ENCODE data around the gene TMEM72.

TMEM72 gene

DNA sequence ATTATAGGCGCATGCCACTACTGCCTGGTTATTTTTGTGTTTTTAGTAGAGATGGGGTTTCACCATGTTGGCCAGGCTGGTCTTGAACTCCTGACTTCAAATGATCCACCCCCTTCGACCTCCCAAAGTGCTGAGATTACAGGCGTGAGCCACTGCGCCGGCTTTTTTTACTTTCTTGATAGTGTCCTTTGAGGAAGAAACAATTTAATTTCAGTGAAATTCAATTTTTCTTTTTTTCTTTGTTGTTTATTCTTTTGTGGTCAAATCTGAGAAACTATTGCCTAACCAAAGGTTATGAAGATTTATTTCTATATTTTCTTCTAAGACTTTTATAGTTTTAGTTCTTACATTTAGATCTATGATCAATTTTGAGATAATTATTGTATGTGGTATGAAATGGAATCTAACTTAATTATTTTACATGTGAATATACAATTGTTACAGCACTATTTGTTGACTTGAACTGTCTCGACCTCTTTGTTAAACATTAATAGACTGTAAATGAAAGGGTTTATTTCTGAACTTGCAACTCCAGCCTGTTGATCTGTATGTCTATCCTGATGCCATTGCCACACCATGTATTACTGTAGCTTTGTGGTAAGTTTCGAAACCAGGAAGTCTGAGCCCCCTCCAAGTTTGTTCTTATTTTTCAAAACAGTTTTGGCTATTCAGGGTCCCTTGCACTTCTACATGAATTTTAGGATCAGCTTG is 28.7 kb downstream of the TMEM72 start:
- in situ Hi-C loops (cut with HindIII; ENCODE audit: low sequenced_read_pairs): no loop called here
- DNase-seq (ENCODE audit: low read depth): no peak
- TF ChIP-seq, protein P1, sequence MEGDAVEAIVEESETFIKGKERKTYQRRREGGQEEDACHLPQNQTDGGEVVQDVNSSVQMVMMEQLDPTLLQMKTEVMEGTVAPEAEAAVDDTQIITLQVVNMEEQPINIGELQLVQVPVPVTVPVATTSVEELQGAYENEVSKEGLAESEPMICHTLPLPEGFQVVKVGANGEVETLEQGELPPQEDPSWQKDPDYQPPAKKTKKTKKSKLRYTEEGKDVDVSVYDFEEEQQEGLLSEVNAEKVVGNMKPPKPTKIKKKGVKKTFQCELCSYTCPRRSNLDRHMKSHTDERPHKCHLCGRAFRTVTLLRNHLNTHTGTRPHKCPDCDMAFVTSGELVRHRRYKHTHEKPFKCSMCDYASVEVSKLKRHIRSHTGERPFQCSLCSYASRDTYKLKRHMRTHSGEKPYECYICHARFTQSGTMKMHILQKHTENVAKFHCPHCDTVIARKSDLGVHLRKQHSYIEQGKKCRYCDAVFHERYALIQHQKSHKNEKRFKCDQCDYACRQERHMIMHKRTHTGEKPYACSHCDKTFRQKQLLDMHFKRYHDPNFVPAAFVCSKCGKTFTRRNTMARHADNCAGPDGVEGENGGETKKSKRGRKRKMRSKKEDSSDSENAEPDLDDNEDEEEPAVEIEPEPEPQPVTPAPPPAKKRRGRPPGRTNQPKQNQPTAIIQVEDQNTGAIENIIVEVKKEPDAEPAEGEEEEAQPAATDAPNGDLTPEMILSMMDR (IDR thresholded peaks at IDR 0.05; ENCODE audit: low read depth, low read length, missing control alignments): no peak
- no peak overlapping the region for H3K4me3 ChIP-seq (ENCODE audit: low read depth, low read length)

DNA sequence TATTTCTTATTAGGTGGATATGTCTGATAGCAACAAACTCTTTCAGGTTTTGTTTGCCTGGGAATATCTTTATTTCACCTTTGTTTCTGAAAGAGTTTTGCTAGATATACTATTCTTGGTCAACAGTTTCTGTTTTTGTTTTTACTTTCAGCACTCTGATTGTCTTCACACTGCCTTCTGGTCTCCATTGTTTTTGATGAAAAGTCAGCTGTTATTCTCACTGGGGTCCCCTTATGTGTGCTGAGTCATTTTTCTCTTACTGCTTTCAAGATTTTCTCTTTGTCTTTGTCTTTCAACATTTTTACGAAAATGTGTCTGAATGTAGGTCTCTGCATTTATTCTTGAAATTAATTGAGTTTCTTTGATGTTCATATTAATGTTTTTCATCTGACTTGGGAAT is 33.2 kb downstream of the TMEM72 start:
- H3K4me3 ChIP-seq (ENCODE audit: low read depth, low read length): no peak overlapping the region
- no peak for DNase-seq (ENCODE audit: low read depth)
- in situ Hi-C loops (cut with HindIII; ENCODE audit: low sequenced_read_pairs): no loop called here
- TF ChIP-seq, protein P1 (IDR thresholded peaks at IDR 0.05; ENCODE audit: low read depth, low read length, missing control alignments): no peak

DNA sequence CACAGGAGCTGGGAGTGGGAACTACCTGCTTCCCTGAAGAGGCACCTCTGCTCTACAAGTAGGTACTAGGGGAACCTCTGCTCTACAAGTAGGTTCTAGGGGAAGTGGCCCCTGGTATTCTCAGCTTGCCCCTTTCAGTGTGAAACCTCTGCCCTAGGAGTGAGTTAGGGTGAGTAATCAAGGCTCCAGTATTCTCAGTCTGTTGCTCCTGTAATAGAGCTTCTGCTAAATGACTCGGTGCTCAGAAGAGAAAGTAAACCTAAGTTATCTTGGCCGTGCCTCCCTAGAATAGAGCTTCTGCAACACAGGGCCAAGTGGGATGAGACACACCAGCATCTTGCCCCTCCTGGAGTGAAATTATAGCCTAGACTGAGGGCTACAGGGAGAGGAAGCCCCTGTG is 35.1 kb downstream of the TMEM72 start:
- in situ Hi-C loops (cut with HindIII; ENCODE audit: low sequenced_read_pairs): no loop called here
- DNase-seq (ENCODE audit: low read depth): no peak
- TF ChIP-seq, protein P1 (IDR thresholded peaks at IDR 0.05; ENCODE audit: low read depth, low read length, missing control alignments): no peak
- H3K4me3 ChIP-seq (ENCODE audit: low read depth, low read length): no peak overlapping the region

DNA sequence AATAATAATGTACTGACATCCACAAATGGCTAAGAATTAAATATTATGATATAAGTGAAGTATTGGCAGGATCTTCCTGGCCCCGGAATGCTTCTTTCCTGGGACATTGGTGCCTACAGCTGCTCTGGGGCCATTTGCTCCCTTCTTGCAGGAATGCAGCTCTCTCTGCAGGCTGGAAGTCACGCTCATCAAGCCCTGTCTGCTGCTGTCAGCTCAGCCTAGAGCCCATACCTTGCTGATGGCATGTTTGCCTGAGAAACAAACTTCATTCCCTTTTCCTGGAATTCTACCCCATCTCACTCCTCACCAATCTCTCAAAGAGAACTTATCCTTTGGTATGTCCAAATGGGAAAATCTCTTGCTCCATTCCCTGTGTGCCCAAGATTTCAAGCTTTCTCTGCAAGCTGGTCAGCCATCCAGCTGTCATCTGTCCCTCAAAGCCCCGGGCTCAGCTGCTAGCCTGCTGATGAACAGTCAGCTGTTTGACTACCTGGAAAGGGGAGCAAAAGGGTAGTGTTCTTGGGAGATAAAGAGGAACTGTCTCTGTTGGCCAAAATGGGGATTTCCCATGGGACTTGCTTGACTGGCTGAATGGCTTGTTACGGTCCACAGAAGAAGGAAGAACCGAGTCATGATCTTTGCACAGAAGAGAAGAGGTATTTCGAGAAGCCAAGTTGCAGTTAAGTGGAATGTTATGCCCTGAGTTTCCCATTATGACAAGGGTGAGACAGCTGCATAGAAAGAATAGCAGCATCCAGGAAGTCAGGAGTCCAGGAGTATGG is 36.4 kb downstream of the TMEM72 start:
- TF ChIP-seq, protein P1 (IDR thresholded peaks at IDR 0.05; ENCODE audit: low read depth, low read length, missing control alignments): no peak
- no peak overlapping the region for H3K4me3 ChIP-seq (ENCODE audit: low read depth, low read length)
- no peak for DNase-seq (ENCODE audit: low read depth)
- in situ Hi-C loops (cut with HindIII; ENCODE audit: low sequenced_read_pairs): no loop called here

DNA sequence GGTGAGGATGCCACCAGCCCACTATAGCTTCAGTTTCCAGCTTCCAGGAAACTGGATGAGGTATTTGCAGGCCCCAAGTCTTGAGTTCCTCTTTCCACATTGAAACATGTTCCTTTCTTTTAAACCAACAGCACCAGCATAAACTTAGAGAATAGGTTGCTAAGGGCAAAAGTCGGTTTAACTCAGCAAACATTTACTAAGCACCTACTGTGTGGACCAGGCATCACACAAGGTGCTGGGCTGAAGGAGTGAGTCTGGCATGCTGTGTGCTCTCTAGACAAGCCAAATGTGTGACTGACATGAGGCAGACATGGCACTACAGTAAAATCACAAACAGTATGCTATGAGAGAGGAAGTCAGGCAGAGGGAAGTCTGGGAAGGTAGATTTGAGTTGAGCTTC is 37.5 kb downstream of the TMEM72 start:
- no peak for DNase-seq (ENCODE audit: low read depth)
- in situ Hi-C loops (cut with HindIII; ENCODE audit: low sequenced_read_pairs): no loop called here
- TF ChIP-seq, protein P1 (IDR thresholded peaks at IDR 0.05; ENCODE audit: low read depth, low read length, missing control alignments): no peak
- no peak overlapping the region for H3K4me3 ChIP-seq (ENCODE audit: low read depth, low read length)

DNA sequence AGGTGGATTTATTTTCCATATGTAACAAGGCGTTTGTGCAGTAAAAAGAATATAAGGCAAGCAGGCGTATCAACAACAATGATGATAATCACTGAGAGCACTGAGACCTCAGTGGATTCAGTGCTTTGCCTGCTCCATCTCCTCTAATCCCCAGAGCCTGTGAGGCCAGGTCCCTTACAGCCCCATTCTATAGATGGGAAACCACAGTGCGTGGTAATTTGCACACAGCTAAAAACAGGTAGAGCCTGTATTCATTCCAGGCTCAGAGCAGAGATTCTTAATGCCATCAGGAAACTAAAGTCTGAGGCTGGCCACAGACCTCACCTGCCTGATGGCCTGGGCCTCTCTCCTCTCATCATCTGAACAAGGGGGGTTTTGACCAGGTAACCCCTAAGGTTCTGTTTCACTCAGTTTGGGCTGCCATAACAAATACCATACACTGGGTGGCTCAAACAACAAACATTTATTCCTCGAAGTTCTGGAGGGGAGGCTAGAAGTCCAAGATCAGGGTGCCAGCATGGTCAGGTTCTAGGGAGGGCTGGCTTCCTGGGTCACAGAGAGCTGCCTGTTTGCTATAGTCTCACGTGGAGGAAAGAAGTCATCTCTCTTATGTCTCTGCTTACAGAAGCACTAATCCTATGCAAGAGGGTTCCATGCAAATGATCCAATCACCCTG is 38.1 kb downstream of the TMEM72 start:
- no peak for DNase-seq (ENCODE audit: low read depth)
- TF ChIP-seq, protein P1 (IDR thresholded peaks at IDR 0.05; ENCODE audit: low read depth, low read length, missing control alignments): peak; percentile 8
- in situ Hi-C loops (cut with HindIII; ENCODE audit: low sequenced_read_pairs): no loop called here
- no peak overlapping the region for H3K4me3 ChIP-seq (ENCODE audit: low read depth, low read length)

Measured in astrocyte of the cerebellum (primary cell).